GM23338 (cell line): ENCODE results near the gene OPRM1. TPM values are rescaled to one million over a fixed set of nuclear protein-coding genes. Genes with fewer than 3 reads are reported as not detected.

ENCODE experiments used
- ATAC-seq: fragments of 200-7000 bp; cut with Tn5 transposase; 3 replicates; pipeline ENCODE4 v1.9.1; 2020
- DNase-seq: peaks from one replicate; pipeline ENCODE4 v3.0.0-alpha.2; 2015; ENCODE audit warnings: low spot score
- H2AFZ ChIP-seq: fragments of 200-600 bp; sonication (generic); 2 replicates; pipeline ENCODE4 v1.8.0; 2016; ENCODE audit warnings: antibody characterized with exemption, mild to moderate bottlenecking, moderate library complexity
- H3F3A ChIP-seq: fragments of 200-600 bp; sonication (generic); replicated peaks from 2 replicates; pipeline ENCODE4 v1.8.0; 2017; ENCODE audit warnings: antibody characterized with exemption, mixed run types, low read depth
- H3K27ac ChIP-seq: fragments of 200-600 bp; sonication (generic); 2 replicates; pipeline ENCODE4 v1.6.1; 2016; ENCODE audit warnings: low read depth
- H3K27me3 ChIP-seq: fragments of 200-600 bp; sonication (generic); 2 replicates; pipeline ENCODE4 v1.8.0; 2016; ENCODE audit warnings: mild to moderate bottlenecking, mixed run types, moderate library complexity; ENCODE audit not compliant: insufficient read depth
- H3K36me3 ChIP-seq: fragments of 200-600 bp; sonication (generic); 2 replicates; pipeline ENCODE4 v1.8.0; 2016; ENCODE audit warnings: mild to moderate bottlenecking; ENCODE audit not compliant: insufficient read depth
- H3K4me1 ChIP-seq: fragments of 200-600 bp; sonication (generic); 2 replicates; pipeline ENCODE4 v1.8.0; 2016; ENCODE audit warnings: mild to moderate bottlenecking, moderate library complexity; ENCODE audit not compliant: insufficient read depth
- H3K4me2 ChIP-seq: fragments of 200-600 bp; sonication (generic); 2 replicates; pipeline ENCODE4 v1.7.1; 2017; ENCODE audit warnings: mixed run types
- H3K4me3 ChIP-seq: fragments of 200-600 bp; sonication (generic); 2 replicates; pipeline ENCODE4 v1.6.1; 2016; ENCODE audit warnings: mixed run types
- H3K79me2 ChIP-seq: fragments of 200-600 bp; sonication (generic); replicated peaks from 2 replicates; pipeline ENCODE4 v1.8.0; 2017; ENCODE audit warnings: mild to moderate bottlenecking; ENCODE audit not compliant: insufficient read depth
- H3K9me2 ChIP-seq: fragments of 200-600 bp; sonication (generic); 2 replicates; pipeline ENCODE4 v1.8.0; 2017; ENCODE audit not compliant: insufficient read depth
- H4K20me1 ChIP-seq: fragments of 200-600 bp; sonication (generic); replicated peaks from 2 replicates; pipeline ENCODE4 v1.8.0; 2017; ENCODE audit warnings: mild to moderate bottlenecking; ENCODE audit not compliant: insufficient read depth
- H3K27ac Mint-ChIP-seq: 2 replicates; pipeline ENCODE4 v1.8.0; 2020; ENCODE audit warnings: inconsistent platforms, mild to moderate bottlenecking, moderate library complexity, mixed read lengths
- H3K27me3 Mint-ChIP-seq: 3 replicates; pipeline ENCODE4 v1.8.0; 2022; ENCODE audit warnings: low read depth, mild to moderate bottlenecking, moderate library complexity, mixed read lengths, inconsistent platforms; ENCODE audit not compliant: insufficient read depth, poor library complexity
- H3K36me3 Mint-ChIP-seq: 3 replicates; pipeline ENCODE4 v1.8.0; 2021; ENCODE audit warnings: low read depth, mild to moderate bottlenecking, inconsistent platforms, moderate library complexity, mixed read lengths
- H3K4me1 Mint-ChIP-seq: 3 replicates; pipeline ENCODE4 v1.8.0; 2020; ENCODE audit warnings: mild to moderate bottlenecking, inconsistent platforms, mixed read lengths
- H3K4me3 Mint-ChIP-seq: 3 replicates; pipeline ENCODE4 v1.8.0; 2021; ENCODE audit warnings: moderate library complexity, mild to moderate bottlenecking, inconsistent platforms, mixed read lengths
- H3K9me3 Mint-ChIP-seq: 3 replicates; pipeline ENCODE4 v1.8.0; 2020; ENCODE audit warnings: moderate library complexity, mild to moderate bottlenecking, inconsistent platforms, mixed read lengths
- CREB1 ChIP-seq: fragments of 250-450 bp; sonication (Bioruptor Pico); IDR thresholded peaks from 2 replicates; pipeline ENCODE4 v1.5.0; 2020; ENCODE audit warnings: low read depth, mild to moderate bottlenecking, moderate library complexity
- CTCF ChIP-seq, 2 experiments: fragments of 200-600 bp in 1 of 2; sonication (generic) in 1 of 2; conservative IDR thresholded peaks; 2 replicates each; pipeline versions ENCODE4 v1.5.1 to v1.6.1; 2016 to 2017; ENCODE audit warnings: antibody characterized with exemption in 2 of 2, low read depth in 2 of 2, mild to moderate bottlenecking in 2 of 2, moderate library complexity in 1 of 2
- ETS1 ChIP-seq: IDR thresholded peaks from 2 replicates; pipeline ENCODE4 v1.6.1; 2016; ENCODE audit warnings: antibody characterized with exemption
- EZH2 ChIP-seq: fragments of 200-600 bp; sonication (generic); IDR thresholded peaks from one replicate; pipeline ENCODE4 v1.8.0; 2017; ENCODE audit warnings: antibody characterized with exemption, mild to moderate bottlenecking, low read depth; ENCODE audit not compliant: unreplicated experiment
- EZH2phosphoT487 ChIP-seq: fragments of 200-600 bp; sonication (generic); IDR thresholded peaks from one replicate; pipeline ENCODE4 v1.8.1; 2018; ENCODE audit warnings: antibody characterized with exemption; ENCODE audit not compliant: unreplicated experiment
- JUNB ChIP-seq: IDR thresholded peaks from one replicate; pipeline ENCODE4 v1.6.1; 2016; ENCODE audit warnings: antibody characterized with exemption; ENCODE audit not compliant: unreplicated experiment
- NANOG ChIP-seq: IDR thresholded peaks from 2 replicates; pipeline ENCODE4 v1.6.1; 2016; ENCODE audit warnings: antibody characterized with exemption, borderline replicate concordance
- POLR2AphosphoS5 ChIP-seq: IDR thresholded peaks from 2 replicates; pipeline ENCODE4 v1.6.1; 2016; ENCODE audit warnings: antibody characterized with exemption, low read depth
- REST ChIP-seq: IDR thresholded peaks from one replicate; pipeline ENCODE4 v1.6.1; 2018; ENCODE audit warnings: antibody characterized with exemption; ENCODE audit not compliant: unreplicated experiment
- STAT1 ChIP-seq: IDR thresholded peaks from one replicate; pipeline ENCODE4 v1.6.1; 2016; ENCODE audit warnings: antibody characterized with exemption; ENCODE audit not compliant: unreplicated experiment
- ZNF114 ChIP-seq: fragments of 250-450 bp; sonication (Bioruptor Pico); IDR thresholded peaks from 2 replicates; pipeline ENCODE4 v1.5.0; 2020; ENCODE audit warnings: mild to moderate bottlenecking, moderate library complexity
- ZNF331 ChIP-seq: fragments of 250-450 bp; sonication (Bioruptor Pico); IDR thresholded peaks from 2 replicates; pipeline ENCODE4 v1.5.0; 2020; ENCODE audit warnings: low read depth, mild to moderate bottlenecking, moderate library complexity
- ZNF462 ChIP-seq: fragments of 250-450 bp; sonication (Bioruptor Pico); IDR thresholded peaks from 2 replicates; pipeline ENCODE4 v1.5.0; 2020; ENCODE audit warnings: mild to moderate bottlenecking, moderate library complexity
- polyA plus RNA-seq: library from polyadenylated mRNA; unstranded; fragments of >200 nt; fragmentation: Nextera tagmentation; extraction: Ambion mirVana; gene quantifications from 2 replicates; pipeline ENCODE4 v1.2.1, GENCODE V29; 2016
- total RNA-seq: library from RNA; depleted of rRNA; stranded (reverse); fragments of >200 nt; shearing (Covaris generic); gene quantifications from 2 replicates; pipeline ENCODE4 v1.2.3, GENCODE V29; 2014

Gene OPRM1
- total and polyA plus RNA-seq, 2 experiments from 2014 or later, result 0.52 TPM; not detected in 1

GRCh38 chr6:154106251-154106650 is 67.2 kb downstream of the OPRM1 start (continued):
- TF ChIP-seq ZNF331 (CRISPR knock-in tag) (no peak), ZNF114 (CRISPR knock-in tag) (no peak), JUNB (no peak)

- no peaks in the 10 kb centered on the region for H3K36me3 ChIP-seq
- no peaks in the 10 kb centered on the region for H4K20me1 ChIP-seq
- no peak overlapping the region for H3K4me2 ChIP-seq
- Mint-ChIP-seq H3K4me3 (no peak overlapping the region), H3K36me3 (no peaks in the 10 kb centered on the region), H3K27ac (no peak overlapping the region), H3K27me3 (no peaks in the 10 kb centered on the region), H3K9me3 (peaks cover 1% of the 10 kb centered on the region; the same call in 1 of the 3 replicates), H3K4me1 (no peaks in the 10 kb centered on the region)
- no peaks in the 10 kb centered on the region for H3K4me1 ChIP-seq
- H3K27me3 ChIP-seq, result no peaks in the 10 kb centered on the region
- no peak overlapping the region for H2AFZ ChIP-seq
- H3K27ac ChIP-seq, result no peak overlapping the region
- H3K79me2 ChIP-seq, result no peaks in the 10 kb centered on the region
- H3K4me3 ChIP-seq, result no peak overlapping the region
- peaks cover 10% of the 10 kb centered on the region for H3K9me2 ChIP-seq
- DNase-seq (no peak), ATAC-seq (no peak)
- TF ChIP-seq CTCF (conservative IDR thresholded peaks at IDR 0.05; ENCODE audit: low read depth in 2 of 2) (no peak), ZNF331 (CRISPR knock-in tag) (no peak), EZH2 (no peak), CREB1 (CRISPR knock-in tag) (no peak), ZNF462 (no peak), NANOG (no peak), REST (no peak), POLR2AphosphoS5 (no peak), ZNF114 (CRISPR knock-in tag) (no peak), STAT1 (no peak), ETS1 (no peak), EZH2phosphoT487 (no peak), JUNB (no peak)
- H3F3A ChIP-seq, result no peaks in the 10 kb centered on the region
Observed at GRCh38 chr6:154111025-154111424, 72.0 kb downstream of the OPRM1 start.
